NCI-H1417 treated with DMSO at 0.1 percent for 48 hours (cell line): ENCODE data around the gene YAE1.
A peak's percentile ranks its signal among the peaks of the same experiment; 100 is the strongest.

Experiments
- DNase-seq: peaks from one replicate; lab custom pipeline; 2025; lab: John Stamatoyannopoulos, UW

YAE1 gene

GRCh38 chr7:39557222-39557621, 9.0 kb upstream of the YAE1 start:
- DNase-seq: no peak

- DNase-seq: no peak
Observed at GRCh38 chr7:39557911-39558310, 8.3 kb upstream of the YAE1 start.

GRCh38 chr7:39560408-39560807, 5.8 kb upstream of the YAE1 start:
- no peak for DNase-seq

GRCh38 chr7:39560997-39561396, 5.2 kb upstream of the YAE1 start:
- no peak for DNase-seq

- DNase-seq: no peak
Observed at GRCh38 chr7:39565538-39565937, 666 bp upstream of the YAE1 start.

GRCh38 chr7:39567294-39567693, 1.1 kb downstream of the YAE1 start:
- DNase-seq: no peak

GRCh38 chr7:39574673-39575349, 8.6 kb downstream of the YAE1 start:
- DNase-seq: no peak

GRCh38 chr7:39577229-39577874, 11.1 kb downstream of the YAE1 start:
- no peak for DNase-seq

- DNase-seq: peak; percentile 48
Observed at GRCh38 chr7:39580149-39580874, 14.1 kb downstream of the YAE1 start.

- no peak for DNase-seq
Observed at GRCh38 chr7:39582536-39582935, 16.3 kb downstream of the YAE1 start.

- no peak for DNase-seq
Observed at GRCh38 chr7:39583539-39583938, 17.3 kb downstream of the YAE1 start.

- DNase-seq: no peak
Observed at GRCh38 chr7:39587393-39587792, 21.2 kb downstream of the YAE1 start.

- DNase-seq: no peak
Observed at GRCh38 chr7:39588416-39588815, 22.2 kb downstream of the YAE1 start.

- no peak for DNase-seq
Observed at GRCh38 chr7:39589323-39590111, 23.3 kb downstream of the YAE1 start.

- no peak for DNase-seq
Observed at GRCh38 chr7:39592586-39592985, 26.4 kb downstream of the YAE1 start.

- no peak for DNase-seq
Observed at GRCh38 chr7:39594988-39595620, 28.9 kb downstream of the YAE1 start.

GRCh38 chr7:39602351-39602750, 36.1 kb downstream of the YAE1 start:
- no peak for DNase-seq

- no peak for DNase-seq
Observed at GRCh38 chr7:39603924-39604323, 37.7 kb downstream of the YAE1 start.

GRCh38 chr7:39605087-39605486, 38.9 kb downstream of the YAE1 start:
- DNase-seq: no peak

- no peak for DNase-seq
Observed at GRCh38 chr7:39606352-39606751, 40.1 kb downstream of the YAE1 start.

GRCh38 chr7:39606941-39607340, 40.7 kb downstream of the YAE1 start:
- DNase-seq: no peak

GRCh38 chr7:39607865-39608264, 41.7 kb downstream of the YAE1 start:
- no peak for DNase-seq
